ENCODE results near the gene WWOX.

- TF ChIP-seq CTCF (IDR thresholded peaks at IDR 0.05; ENCODE audit: poor library complexity) (no peak), EZH2phosphoT487 (IDR thresholded peaks at IDR 0.05; ENCODE audit: low read depth, severe bottlenecking, unreplicated experiment) (no peak), EZH2 (IDR thresholded peaks at IDR 0.05; ENCODE audit: borderline replicate concordance) (no peak)
Observed at GRCh38 chr16:79188115-79188738, 1088.8 kb downstream of the WWOX start.

All from hepatocyte (in vitro differentiated cells).